HG02759 (cell line): ENCODE results near the gene ABI1.
A peak's percentile ranks its signal among the peaks of the same experiment; 100 is the strongest.

ENCODE experiments used
- ATAC-seq: cut with Tn5 transposase; IDR thresholded peaks from one replicate; pipeline ENCODE4 v1.9.1; 2021; ENCODE audit warnings: mild to moderate bottlenecking, moderate library complexity; ENCODE audit not compliant: unreplicated experiment

The ABI1 gene

DNA sequence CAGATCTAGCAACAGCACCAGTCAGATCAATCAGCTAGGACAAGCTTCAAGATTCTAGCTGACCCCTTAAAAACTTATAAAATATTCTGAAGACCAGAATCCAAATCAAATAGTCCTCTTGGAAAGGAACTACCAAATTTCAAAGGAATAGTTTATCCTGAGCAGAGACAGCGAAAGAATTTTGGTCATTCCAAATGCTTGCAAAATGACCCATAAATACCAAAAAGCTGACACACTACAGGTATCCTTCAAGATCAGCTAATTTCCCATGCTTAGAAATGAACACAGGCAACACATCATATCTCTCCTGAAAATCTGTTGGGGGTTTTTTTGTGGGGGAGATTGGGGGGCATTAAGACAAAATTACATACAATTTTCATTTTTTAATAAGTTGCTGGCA lies 84.5 kb downstream of the ABI1 start:
- no peak for ATAC-seq

GRCh38 chr10:26773633-26774032 lies 87.1 kb downstream of the ABI1 start:
- no peak for ATAC-seq

GRCh38 chr10:26770069-26770468 lies 90.7 kb downstream of the ABI1 start:
- ATAC-seq, result no peak

DNA sequence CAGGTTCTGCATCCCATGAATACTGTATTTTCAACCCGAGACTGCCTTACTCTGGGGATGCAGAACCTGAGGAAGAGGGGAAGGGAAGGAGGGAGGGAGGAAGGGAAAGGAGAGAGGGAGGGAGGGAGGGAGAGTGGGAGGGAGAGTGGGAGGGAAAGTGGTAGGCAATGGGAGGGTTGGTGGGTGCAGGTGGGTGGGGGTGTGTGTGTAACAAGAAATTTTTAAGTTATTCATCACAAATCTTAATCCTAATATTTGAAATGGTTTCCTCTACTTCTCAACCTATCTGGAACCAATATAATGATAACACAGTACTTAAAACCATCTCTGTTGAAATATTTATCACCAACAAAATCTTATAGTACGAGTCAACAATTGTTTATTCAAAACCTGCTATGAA lies 95.2 kb downstream of the ABI1 start:
- no peak for ATAC-seq

DNA sequence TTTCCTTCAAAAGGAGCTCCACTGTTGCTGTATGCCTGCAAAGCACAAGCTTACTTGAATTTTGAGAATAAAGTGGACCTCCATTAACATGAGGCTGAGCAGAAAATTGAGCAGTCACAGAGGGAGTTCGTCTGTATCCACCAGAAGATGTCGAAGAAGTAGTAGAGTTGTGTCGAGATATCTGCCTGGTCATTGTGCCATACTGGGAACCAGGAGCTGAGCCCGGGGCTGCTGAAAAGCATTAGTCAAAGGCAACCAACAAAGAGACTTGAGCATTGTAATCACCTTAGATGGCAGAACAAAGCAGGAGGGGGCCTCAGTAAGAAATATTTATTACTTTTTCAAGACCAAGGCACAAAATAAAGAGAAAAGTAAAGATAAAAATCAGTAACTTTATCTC lies 101.8 kb downstream of the ABI1 start:
- ATAC-seq, result no peak

- peak; percentile 94 for ATAC-seq
Observed at GRCh38 chr10:26755443-26755903, 105.3 kb downstream of the ABI1 start.

DNA sequence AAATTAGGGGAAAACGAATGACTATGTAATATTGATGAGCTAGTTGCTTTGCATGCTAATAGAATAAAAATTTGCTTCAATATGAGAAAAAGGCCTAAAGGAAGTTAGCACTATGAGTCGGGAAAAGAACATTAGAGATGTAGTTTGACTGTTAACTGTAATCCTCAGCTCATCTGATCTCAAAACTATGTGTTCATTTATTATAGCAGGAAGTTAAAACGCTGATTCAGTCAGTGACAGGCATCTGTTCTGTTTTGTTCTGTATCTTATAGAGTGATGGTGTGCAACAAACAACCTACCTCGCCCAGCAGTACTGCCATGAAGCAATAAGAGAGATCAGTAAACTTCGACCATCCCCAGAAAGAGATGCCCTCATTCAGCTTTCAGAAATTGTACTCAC lies 114.7 kb downstream of the ABI1 start:
- ATAC-seq, result no peak

DNA sequence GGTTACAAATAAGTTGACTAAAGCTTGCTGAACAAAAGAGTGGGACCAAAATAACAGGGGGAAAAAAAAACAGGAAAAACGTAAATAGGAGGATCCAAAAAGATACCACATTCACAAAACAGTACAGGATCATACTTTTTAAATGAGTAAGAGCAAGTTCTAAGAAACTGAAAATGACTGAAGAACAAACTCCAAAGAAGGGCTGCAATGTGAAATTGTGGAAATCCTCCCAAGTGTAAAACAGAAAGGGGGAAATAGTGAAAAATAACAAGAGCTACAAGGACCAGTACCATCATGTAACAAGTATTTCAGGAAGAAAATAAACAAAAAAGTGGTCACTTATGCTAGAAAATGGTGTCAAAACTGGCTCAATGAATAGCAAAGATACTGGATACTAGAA lies 116.9 kb downstream of the ABI1 start:
- no peak for ATAC-seq

DNA sequence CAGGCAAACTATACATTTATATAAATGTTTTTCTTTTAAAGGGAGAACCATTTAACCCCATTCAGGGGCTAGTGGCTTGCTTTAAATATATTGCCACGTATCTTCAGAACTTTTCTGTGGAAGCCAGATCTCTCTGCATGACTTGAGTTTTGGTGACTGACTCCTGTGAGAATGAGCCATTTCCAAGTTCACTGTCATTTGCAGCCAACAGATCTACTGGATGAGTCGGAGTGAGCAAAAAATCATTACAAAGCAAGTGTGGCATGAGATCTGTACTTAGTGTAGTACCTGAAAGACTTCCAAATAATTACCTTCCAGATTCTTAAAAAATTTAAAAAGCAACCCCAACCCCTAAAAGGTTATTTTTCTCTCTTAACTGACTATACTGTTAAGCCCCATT lies 117.7 kb downstream of the ABI1 start:
- ATAC-seq, result no peak

- ATAC-seq, result no peak
Observed at GRCh38 chr10:26741368-26741767, 119.4 kb downstream of the ABI1 start.

DNA sequence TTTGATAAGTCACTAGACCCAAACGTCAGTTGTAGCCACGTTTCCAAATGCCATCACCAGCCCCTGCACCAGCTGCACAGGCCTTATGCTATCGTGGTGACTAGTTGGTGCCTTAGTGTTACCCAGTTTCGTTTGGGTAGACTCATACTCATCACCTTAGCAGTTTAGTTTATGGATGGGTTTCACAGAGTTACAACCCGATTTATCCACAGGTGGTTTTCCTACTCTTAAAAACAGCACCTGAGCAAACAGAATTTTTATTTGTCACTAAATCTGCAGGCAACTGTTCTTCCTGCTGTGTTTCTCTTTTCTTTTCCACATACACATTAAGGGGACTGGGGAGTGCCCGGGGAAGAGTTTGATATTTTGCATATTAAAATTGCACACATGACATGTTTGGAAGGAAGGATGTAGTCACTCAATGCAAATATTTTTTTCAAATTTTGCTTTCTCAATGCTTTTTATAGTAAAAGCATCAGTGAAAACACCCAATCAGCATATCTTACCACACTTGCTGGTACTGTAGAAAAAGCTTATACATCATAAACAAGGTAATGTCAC lies 121.6 kb downstream of the ABI1 start:
- ATAC-seq, result peak; percentile 37

DNA sequence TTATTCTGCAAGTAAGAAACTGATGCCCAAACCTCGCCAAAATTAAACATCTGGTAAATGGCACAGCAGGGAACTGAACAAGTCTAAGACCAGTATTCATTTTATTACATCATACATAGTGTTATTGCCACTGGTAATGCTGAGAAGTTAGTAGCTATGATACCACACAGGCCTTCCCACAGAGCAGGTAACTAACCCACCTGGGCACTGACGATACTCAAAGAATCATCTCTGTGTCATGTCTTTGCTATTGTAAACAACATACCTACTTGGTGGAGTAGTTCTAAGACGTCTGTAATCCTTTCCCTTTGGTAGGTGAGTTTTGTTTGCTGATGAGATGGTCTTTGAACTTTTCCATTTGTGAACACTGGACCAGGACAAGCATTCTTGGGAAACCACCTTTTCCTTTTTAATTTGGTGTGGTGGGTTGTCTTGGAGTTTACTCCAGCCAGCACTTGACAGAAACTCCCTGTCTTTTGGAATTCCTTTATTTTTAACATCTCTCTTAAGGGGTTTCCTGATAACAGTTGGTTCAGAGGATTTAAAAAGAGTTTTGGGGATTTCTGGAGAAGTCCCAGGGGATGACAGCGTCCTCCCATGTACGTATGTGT lies 122.4 kb downstream of the ABI1 start:
- ATAC-seq, result no peak

GRCh38 chr10:26737730-26738129 lies 123.0 kb downstream of the ABI1 start:
- ATAC-seq, result peak; percentile 84

- no peak for ATAC-seq
Observed at GRCh38 chr10:26735435-26735834, 125.3 kb downstream of the ABI1 start.

- no peak for ATAC-seq
Observed at GRCh38 chr10:26733750-26734568, 126.8 kb downstream of the ABI1 start.

DNA sequence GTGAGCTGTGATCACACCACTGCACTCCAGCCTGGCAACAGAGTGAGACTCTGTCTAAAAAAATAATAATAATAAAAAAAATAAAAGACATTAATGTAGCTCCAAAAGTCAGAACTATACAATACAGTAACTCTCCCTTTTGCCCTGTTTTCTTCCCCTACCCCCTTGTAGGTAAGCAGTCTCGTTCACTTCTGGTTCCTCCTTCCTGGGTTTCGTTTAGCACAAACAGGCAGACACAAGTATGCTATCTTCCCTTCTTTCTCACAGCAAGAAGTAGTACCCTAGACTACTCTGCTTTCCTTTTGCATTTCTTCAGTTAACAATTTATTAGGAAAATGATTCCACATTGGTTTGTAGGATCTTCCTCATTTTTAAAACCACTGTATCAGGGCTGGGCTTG lies 130.2 kb downstream of the ABI1 start:
- ATAC-seq, result no peak

- ATAC-seq, result no peak
Observed at GRCh38 chr10:26729395-26729794, 131.4 kb downstream of the ABI1 start.

GRCh38 chr10:26728957-26729356 lies 131.8 kb downstream of the ABI1 start:
- no peak for ATAC-seq

- no peak for ATAC-seq
Observed at GRCh38 chr10:26727005-26727404, 133.8 kb downstream of the ABI1 start.

GRCh38 chr10:26725837-26726727 lies 134.7 kb downstream of the ABI1 start:
- ATAC-seq, result peak; percentile 64

DNA sequence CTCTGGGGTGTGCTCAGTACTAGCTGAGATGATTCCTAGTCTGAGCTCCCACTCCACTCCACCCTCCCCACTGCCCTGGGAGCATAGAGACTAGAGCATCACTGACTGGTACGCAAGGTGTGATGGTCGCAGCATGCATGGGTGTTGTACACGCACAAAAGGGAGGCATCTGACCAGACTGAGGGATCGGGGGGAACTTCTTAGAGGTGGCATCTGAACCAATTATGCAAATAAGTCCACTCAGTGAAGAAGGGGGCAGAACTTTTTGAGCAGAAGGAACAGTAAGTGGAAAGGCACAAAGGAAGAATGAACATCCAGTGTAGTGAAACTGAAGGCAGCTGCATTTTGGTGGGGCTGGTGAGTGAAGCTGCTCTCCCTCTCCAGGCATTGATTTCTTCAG lies 137.7 kb downstream of the ABI1 start:
- no peak for ATAC-seq
